NCI-H774 (cell line): ENCODE results near the gene GLUD2.
A peak's percentile ranks its signal among the peaks of the same experiment; 100 is the strongest.
"Not testable (repeated sequence)": the region's sequence is repeated elsewhere in the genome, so short reads cannot be mapped to it uniquely, and the experiment has no call there.

Source experiments
- DNase-seq: peaks from one replicate; lab custom pipeline; 2025; lab: John Stamatoyannopoulos, UW

Gene GLUD2

DNA sequence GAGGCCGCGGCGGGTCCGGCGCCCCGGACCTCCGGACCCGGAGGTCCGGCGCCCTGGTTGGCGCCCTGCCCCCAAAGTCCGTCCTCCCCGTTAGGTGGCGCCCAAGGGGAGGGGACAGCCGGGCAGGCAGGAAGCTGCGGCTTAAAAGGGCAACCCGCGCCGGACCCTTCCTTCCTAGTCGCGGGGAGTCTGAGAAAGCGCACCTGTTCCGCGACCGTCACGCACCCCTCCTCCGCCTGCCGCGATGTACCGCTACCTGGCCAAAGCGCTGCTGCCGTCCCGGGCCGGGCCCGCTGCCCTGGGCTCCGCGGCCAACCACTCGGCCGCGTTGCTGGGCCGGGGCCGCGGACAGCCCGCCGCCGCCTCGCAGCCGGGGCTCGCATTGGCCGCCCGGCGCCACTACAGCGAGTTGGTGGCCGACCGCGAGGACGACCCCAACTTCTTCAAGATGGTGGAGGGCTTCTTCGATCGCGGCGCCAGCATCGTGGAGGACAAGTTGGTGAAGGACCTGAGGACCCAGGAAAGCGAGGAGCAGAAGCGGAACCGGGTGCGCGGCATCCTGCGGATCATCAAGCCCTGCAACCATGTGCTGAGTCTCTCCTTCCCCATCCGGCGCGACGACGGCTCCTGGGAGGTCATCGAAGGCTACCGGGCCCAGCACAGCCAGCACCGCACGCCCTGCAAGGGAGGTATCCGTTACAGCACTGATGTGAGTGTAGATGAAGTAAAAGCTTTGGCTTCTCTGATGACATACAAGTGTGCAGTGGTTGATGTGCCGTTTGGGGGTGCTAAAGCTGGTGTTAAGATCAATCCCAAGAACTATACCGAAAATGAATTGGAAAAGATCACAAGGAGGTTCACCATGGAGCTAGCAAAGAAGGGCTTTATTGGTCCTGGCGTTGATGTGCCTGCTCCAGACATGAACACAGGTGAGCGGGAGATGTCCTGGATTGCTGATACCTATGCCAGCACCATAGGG, at the start of gene GLUD2:
GLUD2 (plus strand) TSS at position 170 of the 979 bp plus-strand sequence; CDS start at position 245, 75 bp downstream.
- not testable (repeated sequence) for DNase-seq

DNA sequence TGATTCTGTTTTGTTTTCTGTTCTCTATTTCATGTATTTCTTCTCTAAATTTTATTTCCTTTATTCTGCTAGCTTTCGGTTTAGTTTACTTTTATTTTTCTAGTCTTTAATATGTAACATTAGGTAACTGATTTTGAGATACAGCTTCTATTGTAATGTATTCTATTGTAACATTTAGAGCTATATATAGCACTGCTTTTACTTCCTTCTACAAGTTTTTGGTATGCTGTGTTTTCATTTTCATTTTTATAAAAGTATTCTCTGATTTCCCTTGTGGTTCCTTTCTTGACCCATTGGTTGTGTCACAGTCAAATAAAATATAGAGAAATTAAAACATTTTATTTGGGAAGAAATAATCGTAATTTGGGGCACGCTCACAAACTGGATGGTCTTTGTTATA, 48.0 kb upstream of the GLUD2 start:
- no peak for DNase-seq

DNA sequence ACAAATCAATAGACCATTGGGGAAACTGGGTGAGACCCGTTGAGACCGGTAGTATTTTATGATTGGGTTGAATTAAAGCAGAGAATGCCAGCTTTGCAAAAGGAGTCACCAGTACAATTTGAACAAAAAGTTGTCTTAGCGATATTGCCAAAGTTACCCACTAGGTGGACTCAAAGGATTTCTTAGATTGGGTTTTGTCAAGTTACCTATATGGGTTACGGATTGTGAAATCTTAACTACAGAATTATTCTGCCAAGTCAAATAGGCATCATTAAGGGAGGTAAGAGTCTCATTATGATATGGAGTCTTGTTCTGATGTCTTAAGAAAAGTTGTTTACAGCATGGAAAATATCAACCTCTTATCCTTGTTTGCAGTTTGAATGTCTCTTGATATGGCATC, 46.8 kb upstream of the GLUD2 start:
- DNase-seq = no peak

DNA sequence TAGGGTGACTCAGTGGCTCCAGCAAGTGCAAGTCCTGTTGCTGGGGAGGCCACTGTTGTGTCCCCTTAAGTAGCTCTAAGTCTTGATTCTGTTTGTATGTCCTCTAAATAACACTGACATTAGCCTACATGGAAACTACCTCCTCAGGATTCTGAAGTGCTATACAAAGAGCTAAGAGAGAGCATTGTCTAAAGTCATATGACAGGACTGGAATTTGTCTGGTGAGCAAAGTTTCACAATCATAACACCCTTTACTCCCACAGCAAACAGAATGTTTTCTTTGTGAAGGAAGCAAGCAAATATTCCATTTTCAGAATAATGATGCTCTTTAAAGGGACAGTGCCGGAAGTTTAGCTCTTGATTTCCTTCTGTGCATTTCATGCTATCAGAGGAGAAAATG, 38.5 kb upstream of the GLUD2 start:
- DNase-seq = no peak

DNA sequence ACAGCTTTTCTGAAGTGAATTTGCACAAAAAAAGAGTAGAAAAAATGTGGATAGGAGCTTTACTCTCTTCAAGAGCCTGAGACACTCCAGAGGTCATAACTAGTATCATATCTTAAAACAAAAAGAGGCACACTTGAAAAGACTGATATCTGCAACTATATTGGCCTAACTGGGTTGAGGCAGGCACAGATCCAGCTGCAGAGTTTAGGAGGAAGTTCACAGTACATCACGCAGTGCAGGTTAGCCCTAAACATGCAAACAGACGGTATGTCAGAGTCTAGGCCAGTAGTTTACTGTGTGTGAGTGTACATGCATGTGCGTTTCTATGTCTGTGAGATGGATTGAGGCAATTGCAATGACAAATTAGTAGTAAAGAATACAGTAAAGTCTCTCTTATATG, 37.6 kb upstream of the GLUD2 start:
- no peak for DNase-seq

DNA sequence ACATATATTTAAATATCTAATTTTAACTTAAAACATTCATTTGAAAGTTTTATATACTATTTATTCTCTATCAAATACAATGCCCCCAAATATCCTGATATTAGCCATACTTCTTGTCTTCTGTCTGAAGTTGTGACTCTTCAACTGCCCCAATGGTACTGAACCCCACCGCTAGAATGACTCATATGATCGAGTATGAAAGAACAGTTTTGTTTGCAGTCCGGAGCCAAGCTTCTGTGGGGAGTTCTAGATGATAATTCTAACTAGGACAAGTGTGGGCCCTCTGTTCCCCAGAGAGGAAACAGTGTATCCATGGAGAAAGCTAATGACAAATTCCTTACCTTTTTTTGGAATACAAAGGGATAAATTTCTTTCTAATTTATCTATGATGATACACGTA, 37.2 kb upstream of the GLUD2 start:
- no peak for DNase-seq

DNA sequence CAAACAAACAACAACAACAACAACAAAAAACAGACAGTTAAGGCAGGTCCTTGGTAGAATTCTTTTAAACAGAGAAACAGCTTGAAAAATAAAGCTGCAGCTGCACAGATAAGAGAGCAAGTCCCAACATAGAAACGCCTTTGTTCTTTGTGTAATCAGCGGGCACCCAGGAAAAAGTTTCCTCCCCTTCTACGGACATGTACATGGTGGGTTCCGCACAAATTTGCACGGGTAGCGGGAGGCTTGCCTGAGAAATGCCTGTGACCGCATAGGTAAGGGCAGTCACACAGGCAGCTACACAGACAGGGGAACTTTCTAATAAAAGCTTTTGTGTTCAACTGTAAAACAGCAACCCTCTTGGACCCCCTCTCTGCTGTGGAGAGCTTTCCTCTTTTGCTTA, 36.2 kb upstream of the GLUD2 start:
- no peak for DNase-seq

DNA sequence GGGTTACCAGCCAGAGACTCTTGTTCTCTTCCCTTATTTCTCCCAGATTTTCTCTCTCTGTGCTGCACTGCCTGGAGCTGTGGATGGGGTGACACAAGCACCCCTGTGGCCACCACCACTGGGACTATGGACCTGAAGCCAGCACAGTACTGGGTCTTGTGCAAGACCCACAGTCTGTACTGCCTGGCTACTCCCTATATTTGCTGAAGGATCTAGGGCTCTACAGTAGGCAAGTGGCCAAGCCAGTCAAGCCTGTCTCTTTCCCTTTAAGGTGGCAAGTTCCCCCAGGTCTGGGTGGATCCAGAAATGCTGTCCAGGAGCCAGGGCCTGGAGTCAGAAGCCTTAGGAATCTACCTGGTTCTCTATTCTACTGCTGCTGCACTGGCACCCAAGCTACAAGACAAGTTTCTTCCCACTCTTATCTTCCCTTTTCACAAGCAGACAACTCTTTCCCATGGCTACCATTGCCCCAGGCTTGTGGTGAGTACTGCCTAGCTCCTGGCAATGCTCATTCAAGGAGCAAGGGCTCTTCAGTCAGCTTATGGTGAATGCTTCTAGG, 33.4 kb upstream of the GLUD2 start:
- no peak for DNase-seq

DNA sequence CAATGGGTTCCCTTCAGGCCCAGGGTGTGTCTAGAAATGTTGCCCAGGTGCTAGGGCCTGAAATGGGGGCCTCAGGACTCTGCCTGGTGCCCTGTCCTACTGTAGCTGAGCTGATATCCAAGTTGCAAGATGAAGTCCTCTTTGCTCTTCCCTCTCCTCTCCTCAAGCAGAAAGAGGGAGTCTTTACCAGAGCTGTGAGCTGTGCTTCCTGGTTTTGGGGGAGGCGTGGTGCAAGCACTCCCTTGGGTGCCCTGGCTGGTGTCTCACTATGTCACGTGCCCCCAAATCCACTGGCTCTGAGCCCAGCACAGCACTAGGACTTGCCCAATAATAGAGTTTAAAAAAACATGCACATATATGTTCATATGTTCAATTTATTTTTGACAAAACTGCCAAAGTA, 32.6 kb upstream of the GLUD2 start:
- no peak for DNase-seq

DNA sequence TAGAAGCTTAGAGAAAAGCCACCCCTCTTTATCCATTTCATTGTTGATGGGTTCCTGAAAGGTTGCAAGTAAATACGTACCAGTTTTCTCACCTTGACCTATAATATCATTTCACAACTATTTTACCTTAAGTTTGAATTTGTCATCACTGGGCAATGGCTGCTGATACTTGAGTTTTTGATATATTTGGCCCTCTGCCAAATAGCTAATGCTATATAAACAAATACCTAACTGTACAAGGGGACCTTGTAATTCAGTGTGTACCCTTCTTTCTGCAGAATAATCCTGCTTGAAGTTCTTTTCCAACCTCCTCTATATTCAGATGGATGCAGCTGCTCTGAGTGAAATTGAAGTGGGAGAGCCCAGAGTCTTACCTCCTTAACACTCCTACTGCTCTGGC, 19.0 kb upstream of the GLUD2 start:
- no peak for DNase-seq

DNA sequence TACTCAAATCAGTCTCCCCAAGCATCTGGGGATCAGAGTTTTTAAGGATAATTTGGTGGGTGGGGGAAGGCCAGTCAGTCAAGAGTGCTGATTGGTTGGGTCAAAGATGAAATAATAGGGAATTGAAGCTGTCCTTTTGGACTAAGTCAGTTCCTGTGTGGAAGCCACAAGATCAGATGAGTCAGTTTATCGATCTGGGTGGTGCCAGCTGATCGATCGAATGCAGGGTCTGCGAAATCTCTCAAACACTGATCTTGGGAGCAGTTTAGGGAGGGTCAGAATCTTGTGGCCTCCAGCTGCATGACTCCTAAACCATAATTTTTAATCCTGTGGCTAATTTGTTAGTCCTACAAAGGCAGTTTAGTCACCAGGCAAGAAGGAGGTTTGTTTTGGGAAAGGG, 17.3 kb upstream of the GLUD2 start:
- DNase-seq = no peak

DNA sequence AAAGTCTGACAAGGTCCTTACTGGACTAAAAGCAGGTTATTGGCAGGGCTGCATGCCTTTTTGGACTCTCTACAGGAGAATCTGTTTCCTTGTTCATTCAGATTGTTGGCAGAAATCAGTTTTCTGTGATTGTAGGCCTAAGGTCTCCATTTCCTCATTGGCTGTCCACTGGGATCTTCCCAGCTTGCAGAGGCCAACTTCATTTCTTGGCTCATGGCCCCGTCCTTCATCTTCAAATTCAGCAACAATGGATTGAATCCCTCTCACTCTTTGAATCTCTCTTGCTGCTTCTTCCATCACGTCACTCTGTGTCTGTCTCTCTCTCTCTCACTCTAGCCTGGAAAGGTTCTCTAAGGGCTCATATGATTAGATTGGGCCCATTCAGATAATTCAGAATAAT, 14.9 kb upstream of the GLUD2 start:
- DNase-seq = no peak

DNA sequence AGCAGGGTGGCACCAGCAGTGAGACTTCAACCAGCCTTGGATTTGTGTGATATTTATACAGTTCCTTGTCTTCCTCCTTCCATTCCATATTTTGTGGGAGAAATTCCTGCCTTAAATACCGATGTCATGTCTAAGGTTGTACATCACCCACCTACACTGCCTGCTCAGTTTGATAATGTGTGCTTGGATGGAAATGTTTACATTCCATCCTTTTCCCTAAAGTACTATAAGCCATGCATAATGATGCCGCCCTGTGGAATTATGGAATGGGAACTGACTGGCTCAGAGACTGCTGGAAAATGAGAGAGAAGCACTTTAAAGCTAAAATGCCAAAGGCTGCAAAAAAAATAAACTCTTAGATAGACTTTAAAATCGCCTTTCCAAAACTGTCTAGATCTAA, 11.3 kb upstream of the GLUD2 start:
- DNase-seq = no peak

DNA sequence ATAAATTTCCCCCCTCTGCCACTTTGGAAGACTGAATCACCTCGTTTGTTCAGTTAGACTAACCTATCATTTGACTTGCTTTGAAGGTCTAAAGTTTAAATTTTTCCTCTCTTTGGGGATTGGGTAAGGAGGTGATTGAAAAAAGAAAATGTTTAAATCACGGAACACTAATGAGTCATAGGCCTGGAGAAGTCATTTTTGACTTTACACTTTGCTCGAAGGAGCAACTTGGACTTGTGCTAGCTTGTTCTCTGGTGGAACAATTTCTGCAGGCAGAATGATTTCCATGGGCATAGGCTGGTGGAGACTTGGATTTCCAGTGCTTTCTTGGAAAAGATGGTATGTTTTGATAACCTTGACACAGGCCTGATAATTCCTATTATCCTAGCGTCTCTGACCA, 10.5 kb upstream of the GLUD2 start:
- DNase-seq = no peak

DNA sequence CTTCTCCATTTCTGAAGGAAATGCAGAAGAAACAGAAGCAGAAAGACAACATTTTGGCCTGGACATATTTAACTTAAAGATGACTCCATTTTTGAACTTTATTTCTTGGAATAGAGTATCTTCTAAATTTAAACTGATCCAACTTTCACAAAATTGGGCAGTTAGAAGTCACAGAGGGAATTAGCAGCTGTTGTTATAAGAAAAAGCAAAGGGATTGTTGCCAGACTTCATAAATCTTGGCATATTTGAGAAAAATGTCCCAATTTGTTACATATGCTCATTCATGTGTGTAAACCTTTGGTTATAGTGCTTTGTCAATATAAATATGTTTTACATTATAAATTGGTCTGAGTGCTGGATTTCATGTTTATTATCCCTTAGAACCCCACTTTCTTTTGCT, 3.4 kb downstream of the GLUD2 start:
- no peak for DNase-seq

DNA sequence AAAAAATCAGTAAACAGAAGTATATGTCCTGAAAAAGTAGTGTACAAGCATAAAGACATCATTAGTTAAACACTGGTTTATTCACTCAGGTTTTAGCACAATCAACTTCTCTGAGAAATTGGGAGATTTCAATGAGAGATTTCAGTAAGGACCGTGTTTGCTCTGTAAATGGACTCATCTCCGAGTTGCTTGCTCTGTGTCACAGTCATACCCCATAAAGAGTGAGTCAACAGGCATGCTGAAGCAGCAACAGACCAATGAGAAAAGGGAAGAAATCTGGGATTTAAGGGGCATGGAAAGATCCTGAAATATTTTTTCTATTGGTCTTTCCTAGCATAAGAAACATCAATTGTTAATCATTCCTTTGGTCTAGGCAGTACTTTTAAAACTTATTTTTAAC, 4.7 kb downstream of the GLUD2 start:
- no peak for DNase-seq

DNA sequence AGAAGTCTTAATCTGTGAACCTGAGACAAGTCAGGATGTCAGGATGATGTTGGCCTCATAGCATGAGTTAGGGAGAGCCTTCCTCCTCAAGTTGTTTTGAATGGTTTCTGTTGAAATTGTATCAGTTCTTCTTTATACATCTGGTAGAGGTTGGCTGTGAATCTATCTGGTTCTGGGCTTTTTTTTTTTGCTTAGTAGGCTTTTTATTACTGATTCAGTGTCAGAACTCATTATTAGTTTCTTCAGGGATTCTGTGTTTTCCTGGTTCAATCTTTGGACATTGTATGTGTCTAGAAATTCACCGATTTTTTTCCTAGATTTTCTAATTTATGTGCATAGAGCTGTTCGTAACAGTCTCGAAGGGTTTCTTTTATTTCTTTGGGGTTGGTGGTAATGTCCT, 14.9 kb downstream of the GLUD2 start:
- no peak for DNase-seq

DNA sequence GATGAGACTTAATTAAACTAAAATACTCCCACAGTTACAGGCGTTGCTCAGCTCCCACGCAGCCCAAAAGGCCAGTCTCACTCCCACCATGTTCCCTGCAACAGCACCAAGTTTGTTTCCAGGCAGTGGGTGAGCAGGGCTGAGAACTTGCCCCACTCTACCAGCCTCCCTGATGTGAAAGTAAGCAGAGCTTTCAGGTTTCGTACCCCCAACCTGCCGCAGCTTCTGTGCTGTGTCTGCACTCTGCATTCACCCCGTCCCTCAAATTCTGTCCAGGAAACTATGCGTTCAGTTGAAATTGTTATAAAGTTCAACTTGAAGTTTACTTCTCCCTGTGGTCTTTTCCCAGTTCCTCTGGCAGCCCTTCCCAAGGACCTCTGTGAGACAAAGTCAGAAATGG, 17.2 kb downstream of the GLUD2 start:
- DNase-seq = no peak

DNA sequence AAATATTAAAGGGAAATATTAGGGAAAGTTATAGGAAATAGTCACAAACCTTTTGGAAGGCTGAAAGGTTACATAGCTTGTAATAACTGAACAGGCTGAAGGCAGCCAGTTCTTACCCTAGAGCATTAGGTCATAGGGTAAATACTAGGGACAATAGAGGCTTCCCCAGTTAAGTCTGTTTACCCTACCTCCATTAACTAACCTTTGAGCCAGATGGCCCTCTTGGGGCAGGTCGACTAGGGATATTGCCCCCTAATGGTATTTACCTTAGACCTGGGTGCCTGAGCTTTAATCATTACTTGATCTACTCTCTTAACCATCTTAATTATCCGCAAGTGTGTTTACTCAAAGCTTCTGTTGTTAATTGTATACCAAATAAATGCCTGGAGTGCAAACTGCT, 36.8 kb downstream of the GLUD2 start:
- peak; percentile 83 for DNase-seq

DNA sequence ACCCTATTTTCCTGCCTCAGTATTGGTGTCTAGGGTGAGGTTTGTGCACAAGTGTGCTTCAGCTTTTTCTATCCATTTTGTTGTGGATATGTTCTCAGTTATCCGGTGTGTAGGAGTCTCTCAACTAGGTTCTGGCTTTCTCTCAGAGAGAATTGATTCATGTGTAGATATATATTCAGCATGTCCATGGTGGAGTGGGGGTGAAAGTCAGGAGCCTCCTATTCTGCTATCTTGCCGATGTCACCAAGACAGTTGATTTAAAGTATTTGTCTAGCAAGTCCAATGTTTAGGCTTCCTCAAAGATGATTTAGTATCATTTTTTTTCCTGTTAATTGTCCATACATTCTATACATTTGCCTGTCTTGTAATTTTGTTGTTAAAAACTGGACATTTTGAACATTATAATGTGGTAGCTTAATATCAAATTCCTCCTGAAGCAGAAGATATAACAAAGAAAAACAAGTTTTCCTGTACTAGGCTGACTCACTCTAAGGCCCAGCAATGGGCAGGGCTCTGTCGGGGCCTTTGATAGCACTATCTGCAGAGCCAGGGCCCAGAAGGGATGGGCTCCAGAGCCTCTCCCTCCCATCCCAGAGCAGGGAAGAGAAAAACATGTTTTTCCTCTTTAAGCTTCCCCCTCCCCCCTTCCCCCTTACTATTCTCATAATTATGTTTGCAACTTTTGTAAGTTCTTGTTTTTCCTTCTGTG, 37.6 kb downstream of the GLUD2 start:
- DNase-seq = no peak

DNA sequence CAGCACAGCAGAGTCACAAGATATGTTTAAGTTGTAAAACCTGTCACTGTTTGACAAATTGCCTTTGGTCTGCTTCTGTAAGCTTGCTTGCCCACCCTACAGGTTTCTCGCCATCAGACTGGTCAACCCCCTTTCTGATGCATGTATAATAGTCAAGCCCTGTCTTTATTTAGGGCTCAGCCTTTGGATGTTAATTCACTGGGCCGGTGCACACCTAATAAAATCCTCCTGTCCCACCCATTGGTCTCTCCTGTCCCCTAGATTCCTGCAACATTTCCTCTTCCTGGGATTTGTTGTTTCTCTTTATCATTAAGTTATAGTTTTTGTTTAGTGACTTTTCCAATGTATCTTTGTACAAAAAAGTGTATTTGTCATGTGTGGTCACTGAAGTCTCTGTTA, 38.2 kb downstream of the GLUD2 start:
- no peak for DNase-seq

DNA sequence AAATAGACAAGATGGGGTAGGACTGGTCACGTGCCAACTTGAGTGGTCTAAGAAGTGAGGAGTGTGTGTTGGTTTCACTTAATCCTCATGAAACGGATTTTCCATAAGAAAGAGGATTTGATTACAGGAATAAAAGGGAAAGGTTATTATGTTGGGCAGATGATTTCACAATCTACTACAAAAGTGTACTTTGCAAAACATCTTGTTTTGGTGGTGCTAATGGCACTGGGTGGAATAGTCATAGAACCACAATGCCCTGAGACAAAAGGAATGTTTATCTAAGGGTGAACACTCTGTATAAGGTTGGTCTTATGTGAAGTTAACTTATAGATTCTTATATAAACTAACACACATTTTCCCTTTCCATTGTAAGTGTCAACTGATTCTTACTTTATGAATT, 45.6 kb downstream of the GLUD2 start:
- no peak for DNase-seq
